ENCODE measurements around the gene ZC3H18. TPM values are rescaled to one million over a fixed set of nuclear protein-coding genes. Genes with fewer than 3 reads are reported as not detected.

ZC3H18 gene
- total RNA-seq, 2 donors from 2014 or later = 7.9 to 10.0 TPM

GRCh38 chr16:88524973-88525662 lies 45.1 kb upstream of the ZC3H18 start:
- DNase-seq (ENCODE audit: low spot score) = no peak
- no peak for TF ChIP-seq CTCF (IDR thresholded peaks at IDR 0.05)
- H3K4me3 ChIP-seq = no peak overlapping the region
- H3K27ac ChIP-seq = no peak overlapping the region
- H3K36me3 ChIP-seq = no peaks in the 10 kb centered on the region
- H3K9me3 ChIP-seq = no peaks in the 10 kb centered on the region
- peaks cover 0 to 43% of the 10 kb centered on the region in 2 donors for H3K4me1 ChIP-seq
- no peaks in the 10 kb centered on the region for H3K27me3 ChIP-seq

- Histone ChIP-seq H3K4me3 (no peak overlapping the region), H3K27ac (no peak overlapping the region), H3K27me3 (no peaks in the 10 kb centered on the region), H3K36me3 (no peaks in the 10 kb centered on the region), H3K4me1 (peaks cover 0 to 43% of the 10 kb centered on the region in 2 donors), H3K9me3 (no peaks in the 10 kb centered on the region)
- TF ChIP-seq CTCF (IDR thresholded peaks at IDR 0.05) = no peak
- no peak for DNase-seq (ENCODE audit: low spot score)
These were observed 44.6 kb upstream of the ZC3H18 start for GRCh38 chr16:88525663-88525990.

- Histone ChIP-seq H3K27me3 (no peaks in the 10 kb centered on the region), H3K4me1 (peaks cover 0 to 43% of the 10 kb centered on the region in 2 donors), H3K36me3 (no peaks in the 10 kb centered on the region), H3K4me3 (no peak overlapping the region), H3K9me3 (no peaks in the 10 kb centered on the region), H3K27ac (no peak overlapping the region)
- DNase-seq (ENCODE audit: low spot score) = no peak
- no peak for TF ChIP-seq CTCF (IDR thresholded peaks at IDR 0.05)
These were observed 43.9 kb upstream of the ZC3H18 start for GRCh38 chr16:88526008-88526905.

- H3K9me3 ChIP-seq = no peaks in the 10 kb centered on the region
- H3K4me1 ChIP-seq = peaks cover 0 to 43% of the 10 kb centered on the region in 2 donors
- no peak overlapping the region for H3K27ac ChIP-seq
- H3K4me3 ChIP-seq = no peak overlapping the region
- no peaks in the 10 kb centered on the region for H3K36me3 ChIP-seq
- no peak for TF ChIP-seq CTCF (IDR thresholded peaks at IDR 0.05)
- H3K27me3 ChIP-seq = no peaks in the 10 kb centered on the region
- no peak for DNase-seq (ENCODE audit: low spot score)
These were observed 43.4 kb upstream of the ZC3H18 start for GRCh38 chr16:88526906-88527185.

GRCh38 chr16:88527186-88527936 lies 42.8 kb upstream of the ZC3H18 start:
- Histone ChIP-seq H3K36me3 (no peaks in the 10 kb centered on the region), H3K27me3 (no peaks in the 10 kb centered on the region), H3K4me3 (no peak overlapping the region), H3K27ac (no peak overlapping the region), H3K4me1 (peaks cover 0 to 43% of the 10 kb centered on the region in 2 donors), H3K9me3 (no peaks in the 10 kb centered on the region)
- peak; percentile 83 for DNase-seq (ENCODE audit: low spot score)
- peak; percentile 83 to 97 for TF ChIP-seq CTCF (IDR thresholded peaks at IDR 0.05)

Data from right atrium auricular region (tissue), 2 donors.